ENCODE measurements around the gene APLF. TPM values are rescaled to one million over a fixed set of nuclear protein-coding genes. Genes with fewer than 3 reads are reported as not detected.

Gene APLF
- total and polyA plus RNA-seq, 2 of the 8 experiments (the other 6 are each of a cell fraction or from before 2014, with no cell fraction given), result 4.4 to 7.3 TPM

GRCh38 chr2:68452158-68452900 is 15.1 kb upstream of the APLF start:
- CTCF ChIA-PET (ENCODE audit: partially characterized antibody), result interaction anchor here (1.0 to 2.5 kb wide), 3 partner anchors 10 to 473 kb away, joined by 3 to 12 read pairs (median 3); no protein-coding TSS in a partner anchor
- FAIRE-seq (no peak), DNase-seq (ENCODE audit: low read depth in 1 of 2, low spot score in 2 of 2) (no peak)
- Histone ChIP-seq H3K4me3 (ENCODE audit: extremely low read depth in 1 of 4, insufficient read depth in 2 of 4, low read depth in 3 of 4, low read length in 4 of 4) (no peak overlapping the region), H3K79me1 (ENCODE audit: low read depth, low read length) (no peaks in the 10 kb centered on the region), H3K27me3 (replicated peaks in 1 of 4; ENCODE audit: control insufficient read depth in 3 of 4, extremely low read depth in 1 of 4, insufficient read depth in 3 of 4, low read length in 3 of 4) (no peaks in the 10 kb centered on the region), H3K56ac (replicated peaks; ENCODE audit: insufficient read length, low read depth, low read length) (no peak overlapping the region), H3K36me3 (ENCODE audit: control insufficient read depth in 2 of 4, insufficient read depth in 4 of 4, low read length in 3 of 4) (no peaks in the 10 kb centered on the region), H3K23ac (ENCODE audit: insufficient read length) (no peak overlapping the region), H3K79me2 (ENCODE audit: control insufficient read depth in 1 of 2, insufficient read depth in 2 of 2, low read length in 2 of 2) (no peaks in the 10 kb centered on the region), H2AFZ (ENCODE audit: low read length) (no peak overlapping the region), H3K9ac (replicated peaks in 1 of 4; ENCODE audit: extremely low read depth in 1 of 4, low read depth in 3 of 4, low read length in 3 of 4) (no peak overlapping the region), H2BK120ac (replicated peaks; ENCODE audit: low read depth, low read length) (no peak overlapping the region), H2BK12ac (ENCODE audit: low read depth, low read length) (no peak overlapping the region), H2AK5ac (ENCODE audit: low read depth, low read length) (no peak overlapping the region), H2BK15ac (ENCODE audit: low read length) (no peak overlapping the region), H3K14ac (ENCODE audit: insufficient read length) (no peak overlapping the region), H3K9me3 (ENCODE audit: insufficient read depth in 2 of 2, low read depth in 1 of 2, low read length in 1 of 2) (no peaks in the 10 kb centered on the region; a peak in 1 of 4 replicates), H4K20me1 (replicated peaks in 1 of 2; ENCODE audit: control insufficient read depth in 1 of 2, insufficient read depth in 2 of 2, low read length in 2 of 2) (no peaks in the 10 kb centered on the region), H2BK5ac (ENCODE audit: low read depth, low read length) (no peak overlapping the region), H3K23me2 (ENCODE audit: low read depth, low read length) (no peaks in the 10 kb centered on the region), H4K5ac (ENCODE audit: insufficient read length, low read depth, low read length) (no peak overlapping the region), H4K8ac (ENCODE audit: extremely low read depth, insufficient read depth, low read length) (no peak overlapping the region), H3K27ac (ENCODE audit: low read depth, low read length) (no peak overlapping the region), H3K4ac (replicated peaks; ENCODE audit: insufficient read length, low read depth, low read length) (no peak overlapping the region), H4K91ac (replicated peaks; ENCODE audit: insufficient read length, low read length) (no peak overlapping the region), H2BK20ac (ENCODE audit: low read length) (no peak overlapping the region), H3K4me1 (replicated peaks in 1 of 4; ENCODE audit: control insufficient read depth in 3 of 4, insufficient read depth in 4 of 4, low read length in 3 of 4) (no peaks in the 10 kb centered on the region), H3K18ac (ENCODE audit: extremely low read depth, low read length) (no peak overlapping the region), H3K4me2 (ENCODE audit: insufficient read depth in 1 of 2, low read depth in 2 of 2, low read length in 2 of 2) (no peak overlapping the region)
- WGBS, 2 experiments (ENCODE audit: extremely low coverage in 1 of 2, insufficient coverage in 1 of 2, insufficient read length in 1 of 2, insufficient replicate concordance in 2 of 2, low coverage in 1 of 2, low lambda C conversion rate in 2 of 2, missing lambda C conversion rate in 1 of 2), result 91% methylated on average over 5 of the region's 5 CpGs; no CpG with 5 or more reads in 1 of the 2 experiments
- TF ChIP-seq RXRA (IDR thresholded peaks at IDR 0.05; ENCODE audit: insufficient read depth, low read depth, low read length), result no peak
- TF ChIP-seq CBX8 (IDR thresholded peaks at IDR 0.05; ENCODE audit: borderline replicate concordance, low read depth, low read length), result no peak
- no peak for TF ChIP-seq SP2 (IDR thresholded peaks at IDR 0.05; ENCODE audit: low read length)
- TF ChIP-seq E2F6 (IDR thresholded peaks at IDR 0.05), result no peak
- POLR2A ChIA-PET (ENCODE audit: partially characterized antibody), result no interaction called here
